Fibroblast of skin of right biceps (primary cell): Measurements from ENCODE around the gene SLC12A8.
A peak's percentile ranks its signal among the peaks of the same experiment; 100 is the strongest.

Experiments
- DNase-seq: peaks from one replicate; pipeline ENCODE4 v3.0.0-alpha.2; 2013

Gene SLC12A8

DNA sequence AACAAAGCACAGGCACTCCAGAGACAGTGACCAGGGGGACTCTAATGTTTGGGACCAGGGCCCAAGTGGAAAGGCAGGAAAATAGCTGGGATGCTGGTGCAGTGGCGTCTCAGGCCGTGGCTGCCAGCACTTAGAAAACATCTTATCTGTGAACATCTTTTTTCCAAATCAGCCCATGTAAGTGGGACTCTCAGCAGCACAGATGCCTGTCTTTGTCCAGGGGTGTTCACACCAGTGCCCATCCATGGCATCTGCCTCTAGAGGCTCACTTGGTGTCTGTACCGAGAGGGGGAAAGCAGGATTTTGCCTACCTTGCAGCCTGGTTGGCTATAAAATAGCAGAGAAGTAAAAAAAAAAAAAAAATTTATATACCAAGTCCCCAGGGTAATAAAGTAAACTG lies 26.7 kb downstream of the SLC12A8 start:
- DNase-seq = no peak

DNA sequence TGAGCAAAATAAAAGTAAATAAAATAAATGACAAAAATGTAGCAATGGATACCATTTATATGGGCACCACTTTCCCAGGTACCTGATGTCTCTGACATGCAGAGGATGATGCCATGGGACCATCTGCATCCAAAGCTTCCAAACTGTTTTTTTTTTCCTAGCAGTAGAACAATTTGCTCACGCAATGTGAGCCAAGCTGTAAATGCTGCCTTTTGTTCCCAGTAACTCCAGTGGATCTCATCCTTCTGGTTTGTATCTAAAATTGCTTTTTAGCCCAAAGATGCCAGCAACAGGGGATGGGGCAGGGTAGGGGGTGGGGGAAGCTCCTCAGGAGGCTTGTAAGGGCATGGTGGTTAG lies 32.7 kb downstream of the SLC12A8 start:
- no peak for DNase-seq

DNA sequence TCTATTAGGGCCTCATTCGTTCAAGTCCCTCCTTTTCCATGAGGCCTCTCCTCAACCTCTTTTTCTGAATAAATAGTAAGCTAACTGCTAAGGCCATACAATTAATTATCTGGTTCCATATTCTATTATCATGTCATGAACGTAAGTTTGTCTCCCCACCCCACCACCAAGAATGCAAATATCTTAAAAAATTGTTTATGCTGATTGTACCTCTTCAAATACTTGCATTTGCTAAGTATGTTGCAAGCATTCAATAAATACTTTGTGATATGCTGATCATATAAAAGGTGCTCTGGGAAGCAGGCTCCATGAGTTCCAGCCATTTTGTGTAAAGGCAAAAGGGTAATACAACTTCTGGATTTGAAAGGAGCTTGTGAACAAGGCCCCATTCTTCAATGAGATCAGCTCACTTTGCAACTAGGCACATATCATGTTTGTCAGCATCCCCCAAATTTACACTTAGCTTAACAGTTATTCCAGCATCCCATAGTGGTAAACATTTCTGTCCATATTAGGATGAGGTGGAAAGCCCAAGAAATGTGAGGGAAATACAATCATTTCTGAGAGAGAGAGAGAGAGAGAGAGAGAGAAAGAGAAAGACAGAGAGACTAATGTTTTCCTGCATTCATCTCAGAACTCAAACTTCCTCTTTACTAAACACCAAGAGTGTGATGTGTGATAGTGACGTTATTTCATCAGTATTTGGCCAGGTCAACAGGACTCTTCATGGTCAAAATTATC lies 33.2 kb downstream of the SLC12A8 start:
- no peak for DNase-seq

DNA sequence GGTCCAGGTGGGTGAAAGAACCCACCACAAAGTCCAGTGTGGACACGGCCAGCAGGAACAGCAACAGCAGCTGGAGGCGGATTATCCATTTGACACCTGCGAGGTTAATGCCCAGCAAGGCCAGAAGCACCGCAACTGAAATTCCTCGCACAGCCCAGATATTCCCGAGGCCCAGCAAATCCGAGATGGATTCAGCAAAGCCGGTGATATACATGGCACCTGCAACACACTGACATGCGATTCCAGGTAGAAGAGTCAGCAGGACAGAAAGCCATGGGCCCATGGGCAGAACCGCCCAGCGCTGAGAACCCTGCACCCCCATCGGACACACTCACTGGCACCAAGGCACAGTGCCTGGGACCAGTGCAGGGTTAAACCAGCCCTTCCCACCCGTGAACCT lies 34.8 kb downstream of the SLC12A8 start:
- DNase-seq = no peak

DNA sequence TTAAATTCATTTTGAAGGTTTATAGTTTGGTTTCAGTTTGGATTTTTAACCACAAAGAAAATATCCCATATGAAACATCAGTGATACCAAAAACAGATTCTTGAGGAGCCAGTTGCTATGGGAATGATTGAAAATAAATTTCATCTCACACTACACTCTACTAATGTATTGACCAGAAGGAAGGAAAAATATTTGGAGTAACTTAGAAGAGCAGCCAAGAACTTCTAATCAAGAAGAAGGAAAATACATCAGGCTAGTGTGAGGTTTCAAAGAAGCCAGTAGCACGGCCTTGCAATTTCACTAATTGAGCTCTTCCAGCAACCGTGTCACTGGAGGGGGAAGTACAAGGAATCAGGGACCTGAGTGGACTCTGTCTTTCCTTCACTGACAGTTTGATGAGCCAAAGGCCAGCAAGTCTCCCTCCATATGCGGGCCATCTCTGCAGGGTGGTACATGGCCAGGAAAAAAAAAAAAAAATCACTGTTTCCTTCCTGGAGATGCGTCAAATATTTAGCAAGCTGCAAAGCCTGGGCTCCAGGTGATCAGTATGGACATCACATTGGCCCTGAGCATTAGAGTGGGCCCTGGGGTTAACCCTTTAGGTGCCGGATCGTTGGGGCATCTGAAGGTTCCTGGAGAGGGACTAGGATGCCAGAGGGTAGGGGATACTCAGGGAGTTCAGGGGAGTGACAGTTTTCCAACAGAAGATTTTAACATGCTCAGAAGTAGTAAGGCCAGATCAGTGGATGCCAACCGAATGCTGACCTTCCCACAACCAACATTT lies 37.1 kb downstream of the SLC12A8 start:
- DNase-seq = no peak

DNA sequence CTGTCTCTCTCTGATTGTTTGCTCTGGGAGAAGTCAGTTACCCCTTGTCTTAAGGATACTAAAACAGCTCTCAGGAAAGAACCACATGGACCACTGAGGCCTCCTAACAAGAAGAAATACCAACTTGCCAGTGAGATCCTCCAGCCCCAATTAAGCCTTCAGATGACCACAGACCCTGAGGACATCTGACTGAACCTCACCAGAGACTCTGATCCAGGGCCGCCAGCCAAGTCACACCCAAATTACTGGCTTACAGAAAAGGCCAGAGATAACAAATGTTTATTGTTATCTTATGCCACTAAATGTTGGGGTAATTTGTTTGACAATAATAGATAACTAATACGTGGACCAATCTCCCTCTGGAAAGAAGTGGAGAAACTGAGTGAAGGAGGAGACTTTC lies 40.2 kb downstream of the SLC12A8 start:
- DNase-seq = no peak

DNA sequence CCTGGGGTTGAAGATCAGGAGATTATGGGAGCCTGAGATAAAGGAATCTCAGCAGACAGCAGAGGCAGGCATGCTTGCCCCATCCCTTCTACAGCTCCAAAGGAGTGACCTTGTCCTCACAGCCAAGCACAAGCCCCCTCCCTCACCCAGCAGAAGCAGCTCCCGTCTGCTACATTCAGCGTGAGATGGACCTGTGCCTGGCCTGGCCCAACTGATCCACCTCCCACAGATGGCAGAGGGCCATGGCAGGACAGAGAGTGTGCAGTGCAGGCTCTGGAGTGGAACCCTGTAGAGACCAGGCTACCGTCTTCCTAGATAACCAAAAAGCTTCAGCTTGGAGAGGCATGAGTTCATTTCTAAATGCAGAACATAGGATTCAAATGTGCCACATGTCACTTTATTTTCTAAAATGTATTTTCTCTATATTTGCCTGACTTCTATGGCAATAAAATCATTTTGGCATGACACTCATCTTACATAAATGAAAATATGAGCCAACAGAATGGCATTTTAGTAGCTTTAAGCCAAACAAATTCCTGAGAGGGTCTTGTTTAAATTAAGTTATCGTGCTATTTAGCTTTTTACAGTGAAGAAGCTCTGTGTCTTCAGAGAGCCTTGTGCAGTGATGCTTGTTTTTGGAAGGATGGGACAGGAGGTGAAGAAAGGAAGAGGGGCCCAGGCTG lies 43.7 kb downstream of the SLC12A8 start:
- DNase-seq = peak; percentile 68

DNA sequence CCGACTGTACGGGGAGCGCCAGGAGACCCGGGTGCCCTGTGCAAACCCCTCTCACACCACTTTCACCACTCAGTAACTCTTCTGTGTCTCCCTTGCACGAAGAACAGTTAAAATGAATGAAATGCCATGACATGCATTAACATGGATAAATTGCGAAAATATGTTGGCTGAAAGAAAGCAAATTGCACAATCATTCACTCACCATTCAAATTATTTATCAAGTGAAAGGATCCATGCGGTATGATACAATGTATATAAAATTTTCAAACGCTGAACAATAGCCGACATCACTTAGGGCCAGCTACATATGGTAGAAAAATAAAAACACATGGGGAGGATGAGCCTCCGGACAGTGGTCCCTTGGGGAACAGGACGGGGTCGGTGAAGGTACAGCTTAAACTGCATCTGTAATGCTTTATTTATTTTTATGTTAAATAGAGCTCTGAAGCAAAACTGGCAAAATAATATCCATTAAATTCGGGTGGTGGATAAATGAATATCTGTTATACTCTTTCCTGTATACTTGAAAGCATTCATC lies 45.9 kb downstream of the SLC12A8 start:
- peak; percentile 71 for DNase-seq

DNA sequence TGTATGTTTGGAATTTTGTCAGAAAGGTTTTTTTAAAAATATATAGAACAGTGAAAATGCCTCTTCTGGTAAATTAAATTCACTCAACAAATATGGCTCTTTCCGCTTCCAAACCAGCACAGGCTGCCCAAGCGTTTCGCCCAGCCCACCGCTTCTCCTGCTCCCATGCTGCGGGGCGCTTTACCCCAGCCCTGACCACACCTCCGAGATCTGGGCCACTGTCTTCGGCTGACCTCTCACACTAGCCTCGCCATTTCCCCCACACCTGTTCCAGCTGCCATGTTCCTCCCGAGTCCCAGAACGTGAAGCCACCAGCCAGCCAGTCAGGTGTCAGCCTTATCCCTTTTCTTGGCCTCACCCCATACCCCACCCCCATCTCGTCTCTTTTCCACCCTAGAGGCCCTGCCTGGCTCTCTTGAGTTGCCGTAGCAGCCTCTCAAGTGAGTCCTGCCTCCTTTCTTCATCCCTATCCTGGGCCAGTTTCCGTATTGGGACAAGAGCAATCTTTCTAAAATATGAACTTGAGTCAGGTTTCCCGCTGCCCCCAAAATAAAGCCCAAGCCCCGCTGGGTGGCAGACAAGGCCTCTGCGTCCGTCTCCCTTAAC lies 46.5 kb downstream of the SLC12A8 start:
- no peak for DNase-seq

DNA sequence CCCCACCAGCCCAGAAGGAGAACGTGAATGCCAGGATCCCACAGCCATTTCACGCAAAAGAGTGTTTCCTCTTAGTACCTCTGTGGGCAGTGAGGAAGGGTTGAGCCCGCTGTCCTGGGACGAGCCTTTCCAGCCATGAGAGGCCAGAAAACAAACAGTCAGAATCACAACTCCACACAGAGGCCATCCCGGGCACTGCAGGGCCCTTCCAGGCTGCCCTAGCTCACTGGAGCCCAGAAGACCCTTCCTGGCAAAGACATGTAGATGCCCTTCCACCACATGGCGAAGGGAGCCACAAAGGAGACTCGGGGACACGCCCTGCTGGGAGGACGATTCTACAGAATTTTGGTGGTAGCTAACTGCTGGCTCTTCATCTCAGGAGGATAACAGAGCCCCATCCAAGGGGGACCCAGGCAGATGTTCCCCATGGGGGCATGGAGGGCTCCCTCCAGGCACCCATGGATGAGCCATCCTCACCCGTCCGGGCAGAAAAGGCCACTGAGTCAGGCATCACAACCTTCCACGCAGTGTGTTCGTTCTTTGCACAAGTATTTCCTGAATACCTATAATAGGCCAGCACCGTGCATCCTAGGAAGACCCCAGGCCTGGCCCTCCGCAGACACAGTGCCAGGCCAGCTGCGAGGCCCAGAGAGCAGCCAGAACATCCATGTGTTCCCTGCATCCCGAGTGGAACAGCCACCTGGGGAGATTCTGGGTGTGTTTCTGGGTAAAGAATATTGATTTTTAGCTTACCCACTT lies 47.2 kb downstream of the SLC12A8 start:
- DNase-seq = peak; percentile 37

DNA sequence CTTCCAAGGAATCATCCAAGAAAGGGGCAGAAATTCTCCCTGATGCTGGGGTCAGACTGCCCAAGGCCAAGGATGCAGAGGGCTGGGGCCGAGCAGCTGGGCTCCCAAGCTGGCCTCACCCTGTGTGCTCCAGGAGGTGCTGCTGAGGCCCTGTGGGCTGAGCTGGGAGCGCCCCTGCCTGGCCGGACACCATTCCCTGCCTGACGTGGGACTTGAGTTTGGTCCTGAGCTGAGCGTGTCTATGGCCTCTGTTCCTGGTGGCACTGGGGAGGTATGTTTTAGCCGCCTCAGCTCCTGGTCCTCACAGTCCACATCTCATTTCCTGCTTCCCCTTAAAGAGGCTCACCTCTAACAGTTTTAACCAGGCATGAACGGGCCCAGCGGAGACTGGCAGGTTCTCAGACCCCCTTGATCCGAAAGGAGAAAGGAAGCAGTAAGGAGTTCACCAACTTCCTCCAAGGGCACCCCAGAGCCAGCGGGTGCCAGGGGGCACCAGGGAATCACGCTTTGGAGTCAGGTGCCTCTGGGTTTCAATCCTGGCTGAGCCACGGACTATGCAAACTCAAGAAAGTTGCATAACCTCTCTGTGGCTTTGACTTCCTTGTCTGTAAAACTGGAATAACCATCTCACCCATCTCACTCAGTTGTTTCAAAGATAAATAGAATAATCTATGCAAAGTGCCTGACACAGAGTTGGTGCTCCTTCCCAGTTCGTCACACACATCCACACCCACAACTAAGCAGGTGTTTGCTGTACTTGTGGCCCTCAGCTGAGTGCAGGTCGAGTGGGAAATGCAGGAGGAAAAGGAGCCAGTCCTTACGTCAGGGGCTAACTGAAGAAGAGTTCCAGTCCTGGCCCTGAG lies 48.6 kb downstream of the SLC12A8 start:
- DNase-seq = no peak

DNA sequence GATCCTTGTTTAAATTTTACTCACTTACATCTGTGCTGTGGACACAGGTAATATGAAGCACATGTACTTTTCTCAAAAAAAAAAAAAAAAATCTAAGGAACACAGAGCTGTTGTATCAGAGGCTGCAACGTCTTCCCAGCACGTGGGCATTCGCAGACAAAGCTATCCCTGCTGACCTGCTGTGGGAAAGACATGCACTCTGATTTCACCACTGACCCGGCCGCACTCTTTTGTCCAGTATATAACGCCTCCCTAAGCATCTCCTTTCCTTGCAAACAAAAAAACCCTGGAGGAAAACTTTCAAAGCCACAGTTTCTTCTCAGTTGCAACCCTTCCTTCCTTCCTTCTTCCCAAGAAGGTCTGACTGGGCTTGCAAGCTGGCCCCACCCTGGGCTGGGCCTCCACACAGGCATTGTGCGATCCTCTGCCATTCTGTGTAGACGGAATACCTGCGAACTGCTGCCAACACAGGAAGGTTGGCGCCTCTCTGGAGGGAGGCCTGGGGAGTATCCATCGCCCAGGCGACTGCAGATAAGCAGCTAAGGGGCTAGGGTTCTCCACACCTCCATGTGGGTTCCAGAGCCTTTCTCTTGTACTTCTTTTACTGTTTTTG lies 50.8 kb downstream of the SLC12A8 start:
- no peak for DNase-seq

DNA sequence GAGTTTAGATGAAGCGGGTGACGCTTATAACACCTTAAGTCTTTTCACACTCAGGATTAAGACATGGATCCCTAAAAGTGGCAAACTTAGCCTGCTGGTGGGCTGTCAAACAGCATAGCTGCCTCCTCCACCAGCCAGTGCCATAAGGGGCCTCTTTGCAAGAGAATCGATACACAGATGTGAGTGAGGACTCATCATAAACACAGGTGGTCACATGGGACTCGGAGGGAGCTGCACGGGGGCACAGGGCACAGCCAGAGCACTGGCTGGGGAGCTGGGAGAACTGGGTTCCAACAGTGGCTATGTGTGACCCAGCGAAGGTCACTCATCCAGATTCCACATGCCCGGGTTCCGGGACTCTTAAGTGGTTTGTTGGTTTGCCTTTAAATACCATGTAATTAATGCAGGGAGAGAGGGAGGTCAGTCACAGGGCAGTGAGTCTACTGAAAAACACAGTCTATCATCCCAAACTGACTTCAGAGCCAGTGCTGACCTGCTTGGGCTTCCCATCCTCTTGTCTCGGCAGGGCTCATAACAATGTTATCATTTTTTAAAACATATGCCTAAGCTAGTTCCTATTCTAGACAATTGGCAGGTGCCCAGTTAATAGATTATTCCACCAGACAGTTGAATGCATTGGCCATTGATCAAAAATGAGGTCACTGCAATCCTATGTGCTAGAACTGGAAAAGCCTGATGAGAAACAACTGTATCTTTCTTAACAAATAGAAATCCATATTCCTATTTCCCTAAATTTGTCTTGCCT lies 51.8 kb downstream of the SLC12A8 start:
- DNase-seq = peak; percentile 55

DNA sequence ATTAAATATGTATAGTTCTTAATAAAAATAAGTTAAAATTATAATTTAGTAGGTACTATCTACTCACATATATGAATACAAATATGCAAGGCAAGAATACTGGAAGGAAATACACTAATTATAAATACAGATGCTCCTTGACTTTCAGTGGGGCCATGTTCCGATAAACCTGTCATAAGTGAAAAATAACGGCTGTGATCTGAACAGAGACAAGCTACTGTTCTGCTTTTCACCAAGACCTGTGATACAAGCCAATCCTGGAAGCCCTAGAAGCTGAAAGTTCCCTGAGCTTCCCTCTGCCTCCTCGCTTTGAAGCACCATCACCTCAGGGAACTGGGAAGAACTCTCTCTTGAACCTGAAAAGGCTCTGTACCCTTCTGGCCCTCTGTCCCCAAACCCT lies 55.4 kb downstream of the SLC12A8 start:
- DNase-seq = no peak

DNA sequence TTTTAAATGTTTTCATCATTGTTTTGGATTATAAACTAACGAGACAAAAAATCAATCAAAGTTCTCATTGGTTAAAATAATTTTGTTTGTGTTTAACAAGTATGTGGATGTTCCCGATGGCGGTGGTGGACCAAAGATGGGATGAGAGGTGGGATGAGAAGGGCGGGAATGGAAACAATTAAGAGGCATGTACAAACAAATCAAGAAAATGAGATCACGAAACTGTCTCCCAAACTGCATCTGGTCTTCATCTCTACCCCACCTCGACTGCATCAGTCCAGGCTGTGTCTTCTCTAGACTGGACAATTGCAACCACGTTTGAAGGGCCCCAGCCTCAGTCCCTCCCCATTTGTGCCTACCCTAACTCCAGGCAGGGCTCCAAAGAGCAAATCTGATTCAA lies 56.1 kb downstream of the SLC12A8 start:
- DNase-seq = no peak

DNA sequence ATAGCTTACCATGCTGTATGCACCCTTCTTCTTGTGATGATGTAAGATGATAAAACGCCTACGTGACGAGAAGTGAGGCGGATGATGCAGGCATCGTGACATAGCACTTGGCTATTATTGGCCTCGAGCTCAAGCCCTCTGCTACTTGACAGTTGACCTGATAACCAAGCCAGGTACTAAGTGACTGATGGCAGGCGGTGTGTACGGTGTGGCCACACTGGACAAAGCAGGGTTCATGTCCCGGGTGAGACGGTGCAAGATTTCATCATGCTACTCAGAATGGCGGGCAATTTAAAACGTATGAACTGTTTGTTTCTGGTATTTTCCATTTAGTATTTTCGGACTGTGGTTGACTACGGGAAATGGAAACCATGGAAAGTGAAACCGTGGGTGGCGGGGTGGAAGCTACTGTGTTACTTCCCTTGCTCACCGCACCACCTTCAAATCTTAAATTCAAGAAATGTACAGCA lies 57.7 kb downstream of the SLC12A8 start:
- DNase-seq = no peak

DNA sequence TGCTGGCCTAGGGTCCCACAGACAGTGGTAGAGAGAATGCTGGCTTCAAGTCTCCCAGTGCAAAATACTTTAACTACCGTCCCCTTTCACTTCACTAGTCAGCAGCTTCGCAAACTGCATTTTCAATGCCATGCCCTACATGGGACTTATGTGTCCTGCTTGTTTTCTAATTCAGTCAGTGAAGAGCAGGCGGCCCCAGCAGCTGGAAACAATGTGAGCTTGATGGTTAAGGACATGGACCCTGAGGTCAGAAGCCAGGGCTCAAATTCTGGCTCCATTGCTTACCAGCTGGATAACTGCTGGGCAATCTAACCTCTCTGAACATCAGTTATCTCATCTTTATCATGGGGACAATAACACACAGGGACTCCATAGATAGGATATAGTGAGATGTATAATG lies 58.4 kb downstream of the SLC12A8 start:
- DNase-seq = no peak

DNA sequence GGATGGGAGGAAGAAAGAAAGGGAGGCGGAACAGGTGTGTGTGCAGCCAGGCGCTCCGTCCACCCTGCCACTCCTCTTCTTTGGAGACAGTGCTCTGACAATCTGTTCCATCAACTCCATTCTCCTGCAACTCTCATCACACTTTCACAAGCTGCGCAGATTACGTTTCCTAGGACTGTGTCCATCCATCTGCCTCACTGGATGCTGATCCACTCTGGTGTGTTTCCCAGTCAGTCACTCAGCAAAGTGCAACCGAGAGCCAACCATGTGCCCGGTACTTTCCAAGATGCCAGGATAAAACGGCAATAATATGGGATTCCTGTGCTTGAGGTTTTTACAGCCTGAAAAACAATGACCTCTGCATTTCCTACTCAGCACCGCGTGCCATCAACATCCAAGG lies 59.6 kb downstream of the SLC12A8 start:
- no peak for DNase-seq

DNA sequence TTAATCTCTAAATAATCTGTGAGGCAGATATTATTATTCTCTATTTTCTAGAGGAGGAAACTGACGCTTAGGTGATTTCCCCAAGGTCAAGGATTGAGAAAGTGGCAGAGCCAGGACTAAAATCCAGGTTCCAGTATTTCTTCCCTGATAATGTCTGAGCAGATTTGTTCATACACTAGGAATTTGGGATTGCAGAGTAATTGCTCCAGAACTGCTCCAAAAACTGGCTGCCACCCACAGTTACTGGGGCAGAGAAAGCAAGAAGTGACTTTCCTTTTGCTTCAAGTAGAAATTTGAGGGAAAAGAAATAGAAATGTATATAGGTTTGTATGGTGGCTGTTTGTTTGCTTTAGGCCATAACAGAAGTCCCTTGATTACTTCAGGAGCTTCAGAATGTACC lies 60.6 kb downstream of the SLC12A8 start:
- DNase-seq = peak; percentile 67

DNA sequence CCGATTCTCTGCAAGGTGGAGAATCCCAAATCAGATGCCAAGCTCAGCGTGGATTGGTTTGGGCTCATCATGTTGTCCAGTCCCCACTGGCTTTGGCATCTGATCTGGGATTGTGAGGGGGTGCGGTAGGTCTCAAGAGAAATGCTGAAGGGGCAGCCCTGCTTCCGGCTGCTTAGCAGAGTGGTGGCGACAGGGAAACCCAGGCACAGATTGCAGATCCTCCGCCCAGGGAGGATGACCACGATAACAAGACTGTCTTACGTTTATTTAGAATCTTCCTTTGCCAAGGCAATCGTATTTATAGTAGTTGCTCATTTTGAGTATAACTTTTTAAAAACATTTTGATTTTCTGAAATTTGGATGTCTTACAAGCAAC lies 61.1 kb downstream of the SLC12A8 start:
- no peak for DNase-seq
